ENCODE measurements around the gene COG5.

DNA sequence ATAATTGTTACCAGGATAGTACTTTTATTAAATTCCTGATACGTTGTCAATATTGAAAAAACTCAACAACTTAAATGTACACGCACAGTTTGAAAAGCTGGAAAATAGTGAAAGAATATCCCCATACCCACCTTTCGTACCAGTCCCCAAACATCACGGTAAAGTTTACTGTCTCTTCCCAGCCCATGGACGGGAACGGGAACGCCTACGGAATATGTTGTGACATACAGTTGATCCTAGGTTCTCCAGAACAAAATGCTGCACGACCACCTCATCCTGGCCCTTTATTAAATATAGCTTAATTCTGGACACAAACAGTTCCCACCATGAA lies 15.8 kb upstream of the COG5 start:
- no peak for TF ChIP-seq KLF16 (tag by site-specific recombination; IDR thresholded peaks at IDR 0.05)
- TF ChIP-seq, protein P1, sequence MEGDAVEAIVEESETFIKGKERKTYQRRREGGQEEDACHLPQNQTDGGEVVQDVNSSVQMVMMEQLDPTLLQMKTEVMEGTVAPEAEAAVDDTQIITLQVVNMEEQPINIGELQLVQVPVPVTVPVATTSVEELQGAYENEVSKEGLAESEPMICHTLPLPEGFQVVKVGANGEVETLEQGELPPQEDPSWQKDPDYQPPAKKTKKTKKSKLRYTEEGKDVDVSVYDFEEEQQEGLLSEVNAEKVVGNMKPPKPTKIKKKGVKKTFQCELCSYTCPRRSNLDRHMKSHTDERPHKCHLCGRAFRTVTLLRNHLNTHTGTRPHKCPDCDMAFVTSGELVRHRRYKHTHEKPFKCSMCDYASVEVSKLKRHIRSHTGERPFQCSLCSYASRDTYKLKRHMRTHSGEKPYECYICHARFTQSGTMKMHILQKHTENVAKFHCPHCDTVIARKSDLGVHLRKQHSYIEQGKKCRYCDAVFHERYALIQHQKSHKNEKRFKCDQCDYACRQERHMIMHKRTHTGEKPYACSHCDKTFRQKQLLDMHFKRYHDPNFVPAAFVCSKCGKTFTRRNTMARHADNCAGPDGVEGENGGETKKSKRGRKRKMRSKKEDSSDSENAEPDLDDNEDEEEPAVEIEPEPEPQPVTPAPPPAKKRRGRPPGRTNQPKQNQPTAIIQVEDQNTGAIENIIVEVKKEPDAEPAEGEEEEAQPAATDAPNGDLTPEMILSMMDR (tag by site-specific recombination; IDR thresholded peaks at IDR 0.05), result no peak
- no peak for TF ChIP-seq ZNF530 (tag by site-specific recombination; IDR thresholded peaks at IDR 0.05; ENCODE audit: low read depth)
- no peak for TF ChIP-seq ZEB2 (tag by site-specific recombination; IDR thresholded peaks at IDR 0.05)
- no peak for TF ChIP-seq MZF1 (tag by site-specific recombination; IDR thresholded peaks at IDR 0.05; ENCODE audit: borderline replicate concordance)
- TF ChIP-seq ZNF792 (tag by site-specific recombination; IDR thresholded peaks at IDR 0.05), result no peak
- no peak for TF ChIP-seq ZBTB20 (tag by site-specific recombination; IDR thresholded peaks at IDR 0.05)
- no peak for TF ChIP-seq ZFP3 (tag by site-specific recombination; IDR thresholded peaks at IDR 0.05; ENCODE audit: low read depth)
- no peak for TF ChIP-seq ZNF121 (tag by site-specific recombination; IDR thresholded peaks at IDR 0.05)
- no peak for TF ChIP-seq ZNF138 (tag by site-specific recombination; IDR thresholded peaks at IDR 0.05; ENCODE audit: borderline replicate concordance)
- no peak for TF ChIP-seq ZNF701 (tag by site-specific recombination; IDR thresholded peaks at IDR 0.05)
- TF ChIP-seq, protein P2, sequence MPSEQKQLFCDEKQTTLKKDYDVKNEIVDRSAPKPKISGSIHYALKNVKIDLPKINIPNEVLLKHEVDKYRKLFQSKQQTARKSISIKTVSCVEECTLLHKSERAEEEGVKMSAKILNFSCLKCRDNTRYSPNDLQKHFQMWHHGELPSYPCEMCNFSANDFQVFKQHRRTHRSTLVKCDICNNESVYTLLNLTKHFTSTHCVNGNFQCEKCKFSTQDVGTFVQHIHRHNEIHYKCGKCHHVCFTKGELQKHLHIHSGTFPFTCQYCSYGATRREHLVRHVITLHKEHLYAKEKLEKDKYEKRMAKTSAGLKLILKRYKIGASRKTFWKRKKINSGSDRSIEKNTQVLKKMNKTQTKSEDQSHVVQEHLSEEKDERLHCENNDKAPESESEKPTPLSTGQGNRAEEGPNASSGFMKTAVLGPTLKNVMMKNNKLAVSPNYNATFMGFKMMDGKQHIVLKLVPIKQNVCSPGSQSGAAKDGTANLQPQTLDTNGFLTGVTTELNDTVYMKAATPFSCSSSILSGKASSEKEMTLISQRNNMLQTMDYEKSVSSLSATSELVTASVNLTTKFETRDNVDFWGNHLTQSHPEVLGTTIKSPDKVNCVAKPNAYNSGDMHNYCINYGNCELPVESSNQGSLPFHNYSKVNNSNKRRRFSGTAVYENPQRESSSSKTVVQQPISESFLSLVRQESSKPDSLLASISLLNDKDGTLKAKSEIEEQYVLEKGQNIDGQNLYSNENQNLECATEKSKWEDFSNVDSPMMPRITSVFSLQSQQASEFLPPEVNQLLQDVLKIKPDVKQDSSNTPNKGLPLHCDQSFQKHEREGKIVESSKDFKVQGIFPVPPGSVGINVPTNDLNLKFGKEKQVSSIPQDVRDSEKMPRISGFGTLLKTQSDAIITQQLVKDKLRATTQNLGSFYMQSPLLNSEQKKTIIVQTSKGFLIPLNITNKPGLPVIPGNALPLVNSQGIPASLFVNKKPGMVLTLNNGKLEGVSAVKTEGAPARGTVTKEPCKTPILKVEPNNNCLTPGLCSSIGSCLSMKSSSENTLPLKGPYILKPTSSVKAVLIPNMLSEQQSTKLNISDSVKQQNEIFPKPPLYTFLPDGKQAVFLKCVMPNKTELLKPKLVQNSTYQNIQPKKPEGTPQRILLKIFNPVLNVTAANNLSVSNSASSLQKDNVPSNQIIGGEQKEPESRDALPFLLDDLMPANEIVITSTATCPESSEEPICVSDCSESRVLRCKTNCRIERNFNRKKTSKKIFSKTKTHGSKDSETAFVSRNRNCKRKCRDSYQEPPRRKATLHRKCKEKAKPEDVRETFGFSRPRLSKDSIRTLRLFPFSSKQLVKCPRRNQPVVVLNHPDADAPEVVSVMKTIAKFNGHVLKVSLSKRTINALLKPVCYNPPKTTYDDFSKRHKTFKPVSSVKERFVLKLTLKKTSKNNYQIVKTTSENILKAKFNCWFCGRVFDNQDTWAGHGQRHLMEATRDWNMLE (tag by site-specific recombination; conservative IDR thresholded peaks at IDR 0.05; ENCODE audit: low read depth), result no peak
- TF ChIP-seq SP7 (tag by site-specific recombination; IDR thresholded peaks at IDR 0.05), result no peak

All from HEK293 (cell line).